ENCODE results near the gene HES5. TPM values are rescaled to one million over a fixed set of nuclear protein-coding genes. Genes with fewer than 3 reads are reported as not detected.

HES5 gene
- total and polyA plus RNA-seq, 10 of the 15 experiments (the other 5 are each of a cell fraction or from before 2014, with no cell fraction given), result 0.12 to 0.15 TPM; not detected in 8

DNA sequence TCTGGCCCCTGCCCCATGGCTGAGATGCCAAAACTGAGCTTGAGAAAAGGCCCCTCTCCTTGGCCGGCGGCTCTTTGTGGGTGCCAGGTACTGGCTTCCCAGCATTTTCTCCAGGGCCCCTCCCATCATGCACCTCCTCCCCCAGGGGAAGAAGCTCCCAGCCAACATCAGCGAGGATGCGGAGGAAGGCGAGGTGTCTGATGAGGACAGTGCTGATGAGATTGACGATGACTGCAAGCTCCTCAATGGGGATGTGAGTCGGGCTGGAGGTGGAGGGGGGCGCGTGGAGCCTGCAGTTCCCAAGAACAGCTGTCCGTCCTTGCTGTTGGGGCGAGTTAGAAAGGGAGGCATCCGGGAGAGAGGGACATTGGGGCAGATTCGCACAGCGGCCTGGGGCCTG, 40.4 kb downstream of the HES5 start:
- no peak for DNase-seq (ENCODE audit: low read depth, low spot score)
- no peak overlapping the region for H3K27ac ChIP-seq (ENCODE audit: control insufficient read depth, insufficient read depth)
- ChIA-PET SMC1A (ENCODE audit: uncharacterized antibody, unreplicated experiment) (interaction anchor here (0.8 kb wide), 1 partner anchor 34 kb away, joined by 3 read pairs; no protein-coding TSS in a partner anchor), CTCF (no interaction called here), POLR2A (no interaction called here), RAD21 (ENCODE audit: unreplicated experiment) (no interaction called here)
- H3K36me3 ChIP-seq (ENCODE audit: control insufficient read depth in 2 of 2, insufficient read depth in 2 of 2, low read length in 1 of 2), result no peaks in the 10 kb centered on the region
- no peak overlapping the region for H3K9ac ChIP-seq (ENCODE audit: control insufficient read depth, insufficient read depth, low read length)
- no peak overlapping the region for H2AFZ ChIP-seq (ENCODE audit: control insufficient read depth, low read depth, low read length)
- FAIRE-seq, result no peak
- no peaks in the 10 kb centered on the region for H3K4me1 ChIP-seq (ENCODE audit: control insufficient read depth, insufficient read depth, low read length)
- H3K4me2 ChIP-seq (ENCODE audit: control insufficient read depth, insufficient read depth), result no peak overlapping the region
- intact Hi-C loops (cut with micrococcal nuclease; ENCODE audit: unreplicated experiment), result no loop called here
- no peak for ATAC-seq
- H3K79me2 ChIP-seq (ENCODE audit: control insufficient read depth, insufficient read depth, low read length), result no peaks in the 10 kb centered on the region
- peaks cover 4% of the 10 kb centered on the region; the same call in 1 of the 3 replicates for H3K9me3 ChIP-seq (replicated peaks; ENCODE audit: control insufficient read depth, insufficient read depth, low read length)
- H3K27me3 ChIP-seq (replicated peaks in 1 of 2; ENCODE audit: control insufficient read depth in 2 of 2, insufficient read depth in 2 of 2, low read length in 1 of 2), result no peaks in the 10 kb centered on the region
- 33% methylated on average over 14 of the region's 14 CpGs for WGBS (ENCODE audit: insufficient coverage, insufficient replicate concordance, low lambda C conversion rate, missing lambda C conversion rate)
- no peaks in the 10 kb centered on the region for H4K20me1 ChIP-seq (ENCODE audit: control insufficient read depth, insufficient read depth)
- H3K4me3 ChIP-seq, result no peak overlapping the region
- in situ Hi-C loops (cut with MboI), result no loop called here
- no TSS peak for BruUV-seq (replicated peaks)
- TF ChIP-seq, protein P1, sequence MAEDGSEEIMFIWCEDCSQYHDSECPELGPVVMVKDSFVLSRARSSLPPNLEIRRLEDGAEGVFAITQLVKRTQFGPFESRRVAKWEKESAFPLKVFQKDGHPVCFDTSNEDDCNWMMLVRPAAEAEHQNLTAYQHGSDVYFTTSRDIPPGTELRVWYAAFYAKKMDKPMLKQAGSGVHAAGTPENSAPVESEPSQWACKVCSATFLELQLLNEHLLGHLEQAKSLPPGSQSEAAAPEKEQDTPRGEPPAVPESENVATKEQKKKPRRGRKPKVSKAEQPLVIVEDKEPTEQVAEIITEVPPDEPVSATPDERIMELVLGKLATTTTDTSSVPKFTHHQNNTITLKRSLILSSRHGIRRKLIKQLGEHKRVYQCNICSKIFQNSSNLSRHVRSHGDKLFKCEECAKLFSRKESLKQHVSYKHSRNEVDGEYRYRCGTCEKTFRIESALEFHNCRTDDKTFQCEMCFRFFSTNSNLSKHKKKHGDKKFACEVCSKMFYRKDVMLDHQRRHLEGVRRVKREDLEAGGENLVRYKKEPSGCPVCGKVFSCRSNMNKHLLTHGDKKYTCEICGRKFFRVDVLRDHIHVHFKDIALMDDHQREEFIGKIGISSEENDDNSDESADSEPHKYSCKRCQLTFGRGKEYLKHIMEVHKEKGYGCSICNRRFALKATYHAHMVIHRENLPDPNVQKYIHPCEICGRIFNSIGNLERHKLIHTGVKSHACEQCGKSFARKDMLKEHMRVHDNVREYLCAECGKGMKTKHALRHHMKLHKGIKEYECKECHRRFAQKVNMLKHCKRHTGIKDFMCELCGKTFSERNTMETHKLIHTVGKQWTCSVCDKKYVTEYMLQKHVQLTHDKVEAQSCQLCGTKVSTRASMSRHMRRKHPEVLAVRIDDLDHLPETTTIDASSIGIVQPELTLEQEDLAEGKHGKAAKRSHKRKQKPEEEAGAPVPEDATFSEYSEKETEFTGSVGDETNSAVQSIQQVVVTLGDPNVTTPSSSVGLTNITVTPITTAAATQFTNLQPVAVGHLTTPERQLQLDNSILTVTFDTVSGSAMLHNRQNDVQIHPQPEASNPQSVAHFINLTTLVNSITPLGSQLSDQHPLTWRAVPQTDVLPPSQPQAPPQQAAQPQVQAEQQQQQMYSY (CRISPR knock-in tag; IDR thresholded peaks at IDR 0.05), result no peak
- TF ChIP-seq SIX5 (IDR thresholded peaks at IDR 0.05; ENCODE audit: low read depth, low read length, severe bottlenecking) (no peak), SREBF1 (IDR thresholded peaks at IDR 0.05; ENCODE audit: low read length) (no peak), ZNF274 (IDR thresholded peaks at IDR 0.05; ENCODE audit: insufficient read depth, insufficient read length) (no peak), KDM1A (IDR thresholded peaks at IDR 0.05; ENCODE audit: borderline replicate concordance) (no peak), NR2C1 (IDR thresholded peaks at IDR 0.05) (no peak), TCF3 (IDR thresholded peaks at IDR 0.05; ENCODE audit: borderline replicate concordance, insufficient read depth, low read depth, low read length) (no peak)
- TF ChIP-seq, protein P2, sequence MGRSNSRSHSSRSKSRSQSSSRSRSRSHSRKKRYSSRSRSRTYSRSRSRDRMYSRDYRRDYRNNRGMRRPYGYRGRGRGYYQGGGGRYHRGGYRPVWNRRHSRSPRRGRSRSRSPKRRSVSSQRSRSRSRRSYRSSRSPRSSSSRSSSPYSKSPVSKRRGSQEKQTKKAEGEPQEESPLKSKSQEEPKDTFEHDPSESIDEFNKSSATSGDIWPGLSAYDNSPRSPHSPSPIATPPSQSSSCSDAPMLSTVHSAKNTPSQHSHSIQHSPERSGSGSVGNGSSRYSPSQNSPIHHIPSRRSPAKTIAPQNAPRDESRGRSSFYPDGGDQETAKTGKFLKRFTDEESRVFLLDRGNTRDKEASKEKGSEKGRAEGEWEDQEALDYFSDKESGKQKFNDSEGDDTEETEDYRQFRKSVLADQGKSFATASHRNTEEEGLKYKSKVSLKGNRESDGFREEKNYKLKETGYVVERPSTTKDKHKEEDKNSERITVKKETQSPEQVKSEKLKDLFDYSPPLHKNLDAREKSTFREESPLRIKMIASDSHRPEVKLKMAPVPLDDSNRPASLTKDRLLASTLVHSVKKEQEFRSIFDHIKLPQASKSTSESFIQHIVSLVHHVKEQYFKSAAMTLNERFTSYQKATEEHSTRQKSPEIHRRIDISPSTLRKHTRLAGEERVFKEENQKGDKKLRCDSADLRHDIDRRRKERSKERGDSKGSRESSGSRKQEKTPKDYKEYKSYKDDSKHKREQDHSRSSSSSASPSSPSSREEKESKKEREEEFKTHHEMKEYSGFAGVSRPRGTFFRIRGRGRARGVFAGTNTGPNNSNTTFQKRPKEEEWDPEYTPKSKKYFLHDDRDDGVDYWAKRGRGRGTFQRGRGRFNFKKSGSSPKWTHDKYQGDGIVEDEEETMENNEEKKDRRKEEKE (IDR thresholded peaks at IDR 0.05), result no peak
- TF ChIP-seq, protein P3, sequence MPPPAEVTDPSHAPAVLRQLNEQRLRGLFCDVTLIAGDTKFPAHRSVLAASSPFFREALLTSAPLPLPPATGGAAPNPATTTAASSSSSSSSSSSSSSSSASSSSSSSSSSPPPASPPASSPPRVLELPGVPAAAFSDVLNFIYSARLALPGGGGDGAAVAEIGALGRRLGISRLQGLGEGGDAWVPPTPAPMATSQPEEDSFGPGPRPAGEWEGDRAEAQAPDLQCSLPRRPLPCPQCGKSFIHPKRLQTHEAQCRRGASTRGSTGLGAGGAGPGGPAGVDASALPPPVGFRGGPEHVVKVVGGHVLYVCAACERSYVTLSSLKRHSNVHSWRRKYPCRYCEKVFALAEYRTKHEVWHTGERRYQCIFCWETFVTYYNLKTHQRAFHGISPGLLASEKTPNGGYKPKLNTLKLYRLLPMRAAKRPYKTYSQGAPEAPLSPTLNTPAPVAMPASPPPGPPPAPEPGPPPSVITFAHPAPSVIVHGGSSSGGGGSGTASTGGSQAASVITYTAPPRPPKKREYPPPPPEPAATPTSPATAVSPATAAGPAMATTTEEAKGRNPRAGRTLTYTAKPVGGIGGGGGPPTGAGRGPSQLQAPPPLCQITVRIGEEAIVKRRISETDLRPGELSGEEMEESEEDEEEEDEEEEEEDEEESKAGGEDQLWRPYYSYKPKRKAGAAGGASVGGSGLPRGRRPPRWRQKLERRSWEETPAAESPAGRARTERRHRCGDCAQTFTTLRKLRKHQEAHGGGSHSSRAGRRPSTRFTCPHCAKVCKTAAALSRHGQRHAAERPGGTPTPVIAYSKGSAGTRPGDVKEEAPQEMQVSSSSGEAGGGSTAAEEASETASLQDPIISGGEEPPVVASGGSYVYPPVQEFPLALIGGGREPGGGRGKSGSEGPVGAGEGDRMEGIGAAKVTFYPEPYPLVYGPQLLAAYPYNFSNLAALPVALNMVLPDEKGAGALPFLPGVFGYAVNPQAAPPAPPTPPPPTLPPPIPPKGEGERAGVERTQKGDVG (CRISPR knock-in tag; IDR thresholded peaks at IDR 0.05), result no peak
- TF ChIP-seq, protein P4, sequence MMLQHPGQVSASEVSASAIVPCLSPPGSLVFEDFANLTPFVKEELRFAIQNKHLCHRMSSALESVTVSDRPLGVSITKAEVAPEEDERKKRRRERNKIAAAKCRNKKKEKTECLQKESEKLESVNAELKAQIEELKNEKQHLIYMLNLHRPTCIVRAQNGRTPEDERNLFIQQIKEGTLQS (IDR thresholded peaks at IDR 0.05; ENCODE audit: borderline replicate concordance, extremely low read depth, low read depth, low read length), result no peak
- TF ChIP-seq, protein P5, sequence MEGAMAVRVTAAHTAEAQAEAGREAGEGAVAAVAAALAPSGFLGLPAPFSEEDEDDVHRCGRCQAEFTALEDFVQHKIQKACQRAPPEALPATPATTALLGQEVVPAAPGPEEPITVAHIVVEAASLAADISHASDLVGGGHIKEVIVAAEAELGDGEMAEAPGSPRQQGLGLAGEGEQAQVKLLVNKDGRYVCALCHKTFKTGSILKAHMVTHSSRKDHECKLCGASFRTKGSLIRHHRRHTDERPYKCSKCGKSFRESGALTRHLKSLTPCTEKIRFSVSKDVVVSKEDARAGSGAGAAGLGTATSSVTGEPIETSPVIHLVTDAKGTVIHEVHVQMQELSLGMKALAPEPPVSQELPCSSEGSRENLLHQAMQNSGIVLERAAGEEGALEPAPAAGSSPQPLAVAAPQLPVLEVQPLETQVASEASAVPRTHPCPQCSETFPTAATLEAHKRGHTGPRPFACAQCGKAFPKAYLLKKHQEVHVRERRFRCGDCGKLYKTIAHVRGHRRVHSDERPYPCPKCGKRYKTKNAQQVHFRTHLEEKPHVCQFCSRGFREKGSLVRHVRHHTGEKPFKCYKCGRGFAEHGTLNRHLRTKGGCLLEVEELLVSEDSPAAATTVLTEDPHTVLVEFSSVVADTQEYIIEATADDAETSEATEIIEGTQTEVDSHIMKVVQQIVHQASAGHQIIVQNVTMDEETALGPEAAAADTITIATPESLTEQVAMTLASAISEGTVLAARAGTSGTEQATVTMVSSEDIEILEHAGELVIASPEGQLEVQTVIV (IDR thresholded peaks at IDR 0.05; ENCODE audit: borderline replicate concordance, partially characterized antibody), result no peak
